GM18526 (cell line): ENCODE results near the gene PCBD2.

Experiments used
- POLR2A ChIP-seq: IDR thresholded peaks from 3 replicates; pipeline ENCODE4 v1.6.1; 2011; ENCODE audit not compliant: insufficient read length; ENCODE audit errors: extremely low read depth

Gene PCBD2

GRCh38 chr5:134935711-134936602, 31.0 kb downstream of the PCBD2 start:
- TF ChIP-seq POLR2A: no peak

GRCh38 chr5:134937526-134937925, 32.6 kb downstream of the PCBD2 start:
- no peak for TF ChIP-seq POLR2A

GRCh38 chr5:134938030-134938429, 33.1 kb downstream of the PCBD2 start:
- TF ChIP-seq POLR2A: no peak

GRCh38 chr5:134939500-134939899, 34.6 kb downstream of the PCBD2 start:
- TF ChIP-seq POLR2A: no peak

GRCh38 chr5:134943547-134943946, 38.6 kb downstream of the PCBD2 start:
- TF ChIP-seq POLR2A: no peak

- no peak for TF ChIP-seq POLR2A
Measured at GRCh38 chr5:134944630-134945029, 39.7 kb downstream of the PCBD2 start.

- no peak for TF ChIP-seq POLR2A
Measured at GRCh38 chr5:134945041-134945440, 40.1 kb downstream of the PCBD2 start.

GRCh38 chr5:134948911-134949310, 44.0 kb downstream of the PCBD2 start:
- no peak for TF ChIP-seq POLR2A

GRCh38 chr5:134949316-134949715, 44.4 kb downstream of the PCBD2 start:
- no peak for TF ChIP-seq POLR2A

GRCh38 chr5:134957920-134958608, 53.1 kb downstream of the PCBD2 start:
- no peak for TF ChIP-seq POLR2A

GRCh38 chr5:134958755-134959154, 53.8 kb downstream of the PCBD2 start:
- no peak for TF ChIP-seq POLR2A

GRCh38 chr5:134963098-134963497, 58.2 kb downstream of the PCBD2 start:
- no peak for TF ChIP-seq POLR2A

GRCh38 chr5:134964359-134965270, 59.7 kb downstream of the PCBD2 start:
- no peak for TF ChIP-seq POLR2A

- TF ChIP-seq POLR2A: no peak
Measured at GRCh38 chr5:134965271-134965825, 60.4 kb downstream of the PCBD2 start.

GRCh38 chr5:134967607-134968006, 62.7 kb downstream of the PCBD2 start, which contains the start of gene CATSPER3:
Gene CATSPER3 (plus strand): TSS chr5:134967907. CDS start chr5:134967992, 85 bp downstream.
- TF ChIP-seq POLR2A: no peak
